HEK293 (cell line): ENCODE data around the gene PHF12.

Experiments
- BCL11B ChIP-seq: fragments of 450-650 bp; formaldehyde crosslinking; IDR thresholded peaks from 2 replicates; pipeline ENCODE4 v1.5.1; 2016; ENCODE audit warnings: low read depth, missing biosample characterization, missing genetic modification characterization
- GFI1B ChIP-seq: fragments of 450-650 bp; formaldehyde crosslinking; IDR thresholded peaks from 2 replicates; pipeline ENCODE4 v1.5.1; 2016; ENCODE audit warnings: missing biosample characterization, missing genetic modification characterization
- GLI4 ChIP-seq: fragments of 450-650 bp; formaldehyde crosslinking; IDR thresholded peaks from 2 replicates; pipeline ENCODE4 v1.5.1; 2016; ENCODE audit warnings: missing biosample characterization, missing genetic modification characterization
- GLIS2 ChIP-seq: fragments of 450-650 bp; formaldehyde crosslinking; IDR thresholded peaks from 2 replicates; pipeline ENCODE4 v1.5.1; 2016; ENCODE audit warnings: missing biosample characterization, missing genetic modification characterization
- KLF10 ChIP-seq: fragments of 450-650 bp; IDR thresholded peaks from 2 replicates; pipeline ENCODE4 v1.5.1; 2018; ENCODE audit warnings: missing biosample characterization, mild to moderate bottlenecking, missing genetic modification characterization
- KLF16 ChIP-seq: fragments of 450-650 bp; formaldehyde crosslinking; IDR thresholded peaks from 2 replicates; pipeline ENCODE4 v1.5.1; 2017; ENCODE audit warnings: missing biosample characterization, missing genetic modification characterization
- KLF8 ChIP-seq: fragments of 450-650 bp; formaldehyde crosslinking; IDR thresholded peaks from 2 replicates; pipeline ENCODE4 v1.5.1; 2016; ENCODE audit warnings: missing biosample characterization, missing genetic modification characterization
- KLF9 ChIP-seq: fragments of 450-650 bp; formaldehyde crosslinking; IDR thresholded peaks from 2 replicates; pipeline ENCODE4 v1.5.1; 2016; ENCODE audit warnings: missing biosample characterization, missing genetic modification characterization, low read depth
- SETDB1 ChIP-seq: IDR thresholded peaks from one replicate; pipeline ENCODE4 v1.6.1; 2017; ENCODE audit warnings: mild to moderate bottlenecking, low read length, moderate library complexity, mixed read lengths; ENCODE audit not compliant: insufficient read length
- ZBTB20 ChIP-seq: fragments of 450-650 bp; formaldehyde crosslinking; IDR thresholded peaks from 2 replicates; pipeline ENCODE4 v1.5.1; 2016; ENCODE audit warnings: missing biosample characterization, missing genetic modification characterization
- ZFP69B ChIP-seq: fragments of 450-650 bp; formaldehyde crosslinking; IDR thresholded peaks from 2 replicates; pipeline ENCODE4 v1.5.1; 2016; ENCODE audit warnings: missing biosample characterization, missing genetic modification characterization
- ZNF354C ChIP-seq: fragments of 450-650 bp; formaldehyde crosslinking; IDR thresholded peaks from 2 replicates; pipeline ENCODE4 v1.5.1; 2016; ENCODE audit warnings: missing biosample characterization, missing genetic modification characterization, low read depth, borderline replicate concordance
- ZNF366 ChIP-seq: fragments of 450-650 bp; formaldehyde crosslinking; conservative IDR thresholded peaks from 2 replicates; pipeline ENCODE4 v1.5.1; 2016; ENCODE audit warnings: missing biosample characterization, missing genetic modification characterization
- ZNF629 ChIP-seq: fragments of 450-650 bp; formaldehyde crosslinking; IDR thresholded peaks from 2 replicates; pipeline ENCODE4 v1.5.1; 2017; ENCODE audit warnings: missing biosample characterization, missing genetic modification characterization
- ZNF654 ChIP-seq: fragments of 450-650 bp; formaldehyde crosslinking; IDR thresholded peaks from 2 replicates; pipeline ENCODE4 v1.5.1; 2016; ENCODE audit warnings: low read depth, missing biosample characterization, missing genetic modification characterization
- ZNF660 ChIP-seq: fragments of 450-650 bp; IDR thresholded peaks from 2 replicates; pipeline ENCODE4 v1.5.1; 2018; ENCODE audit warnings: missing biosample characterization, mild to moderate bottlenecking, missing genetic modification characterization
- TF ChIP-seq, protein P1 (sequence below): fragments of 450-650 bp; formaldehyde crosslinking; IDR thresholded peaks from 2 replicates; pipeline ENCODE4 v1.5.1; 2016; ENCODE audit warnings: missing biosample characterization, missing genetic modification characterization
- TF ChIP-seq, protein P2 (sequence below): fragments of 450-650 bp; formaldehyde crosslinking; IDR thresholded peaks from 2 replicates; pipeline ENCODE4 v1.5.1; 2017; ENCODE audit warnings: missing biosample characterization, missing genetic modification characterization
- TF ChIP-seq, protein P3 (sequence below): fragments of 450-650 bp; formaldehyde crosslinking; IDR thresholded peaks from 2 replicates; pipeline ENCODE4 v1.5.1; 2016; ENCODE audit warnings: missing biosample characterization, missing genetic modification characterization
- TF ChIP-seq, protein P4 (sequence below): fragments of 450-650 bp; IDR thresholded peaks from 2 replicates; pipeline ENCODE4 v1.5.1; 2018; ENCODE audit warnings: missing biosample characterization, missing genetic modification characterization
- TF ChIP-seq, protein P5 (sequence below): fragments of 450-650 bp; formaldehyde crosslinking; IDR thresholded peaks from 2 replicates; pipeline ENCODE4 v1.5.1; 2016; ENCODE audit warnings: missing biosample characterization, missing genetic modification characterization
- TF ChIP-seq, protein P6 (sequence below): fragments of 450-650 bp; formaldehyde crosslinking; IDR thresholded peaks from 2 replicates; pipeline ENCODE4 v1.5.1; 2016; ENCODE audit warnings: missing biosample characterization, missing genetic modification characterization
- TF ChIP-seq, protein P7 (sequence below): fragments of 450-650 bp; formaldehyde crosslinking; IDR thresholded peaks from 2 replicates; pipeline ENCODE4 v1.5.1; 2016; ENCODE audit warnings: missing biosample characterization, missing genetic modification characterization

Gene PHF12

DNA sequence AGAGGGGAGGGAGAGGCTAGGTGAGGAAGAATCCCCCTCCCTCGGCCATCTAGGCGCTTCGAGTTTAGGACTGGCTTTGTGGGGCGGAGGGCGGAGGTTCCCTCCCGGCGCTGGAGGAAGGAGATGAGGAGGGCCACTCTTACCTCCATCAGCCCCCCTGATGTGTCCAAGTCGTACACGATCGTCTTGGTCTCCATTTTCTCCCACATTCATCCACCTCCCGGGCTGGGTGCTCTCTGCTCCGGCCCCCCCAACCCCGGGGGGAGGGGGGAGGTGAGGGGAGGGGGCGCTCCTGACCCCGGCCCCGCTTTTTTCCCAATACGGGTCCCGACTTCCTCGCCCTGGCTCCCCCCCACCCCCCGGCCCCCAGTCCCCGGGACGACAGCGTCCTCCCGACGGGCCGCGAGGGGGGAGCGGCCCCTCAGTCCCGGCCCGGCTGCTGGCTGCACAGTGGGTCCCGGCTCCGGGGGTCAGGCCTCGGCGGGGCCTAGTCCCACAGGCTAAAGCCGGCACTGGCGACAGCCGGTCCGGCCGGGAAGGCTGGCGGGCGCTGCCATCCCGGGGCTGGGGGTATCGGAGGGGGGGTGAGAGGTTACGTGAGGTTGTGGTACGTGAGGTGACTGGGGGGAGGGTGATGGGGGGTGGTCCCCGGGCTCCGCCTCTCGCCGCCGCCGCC is 428 bp downstream of the PHF12 start (continued):
- TF ChIP-seq, protein P1, sequence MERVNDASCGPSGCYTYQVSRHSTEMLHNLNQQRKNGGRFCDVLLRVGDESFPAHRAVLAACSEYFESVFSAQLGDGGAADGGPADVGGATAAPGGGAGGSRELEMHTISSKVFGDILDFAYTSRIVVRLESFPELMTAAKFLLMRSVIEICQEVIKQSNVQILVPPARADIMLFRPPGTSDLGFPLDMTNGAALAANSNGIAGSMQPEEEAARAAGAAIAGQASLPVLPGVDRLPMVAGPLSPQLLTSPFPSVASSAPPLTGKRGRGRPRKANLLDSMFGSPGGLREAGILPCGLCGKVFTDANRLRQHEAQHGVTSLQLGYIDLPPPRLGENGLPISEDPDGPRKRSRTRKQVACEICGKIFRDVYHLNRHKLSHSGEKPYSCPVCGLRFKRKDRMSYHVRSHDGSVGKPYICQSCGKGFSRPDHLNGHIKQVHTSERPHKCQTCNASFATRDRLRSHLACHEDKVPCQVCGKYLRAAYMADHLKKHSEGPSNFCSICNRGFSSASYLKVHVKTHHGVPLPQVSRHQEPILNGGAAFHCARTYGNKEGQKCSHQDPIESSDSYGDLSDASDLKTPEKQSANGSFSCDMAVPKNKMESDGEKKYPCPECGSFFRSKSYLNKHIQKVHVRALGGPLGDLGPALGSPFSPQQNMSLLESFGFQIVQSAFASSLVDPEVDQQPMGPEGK (tag by site-specific recombination): peak; percentile 71
- TF ChIP-seq, protein P2, sequence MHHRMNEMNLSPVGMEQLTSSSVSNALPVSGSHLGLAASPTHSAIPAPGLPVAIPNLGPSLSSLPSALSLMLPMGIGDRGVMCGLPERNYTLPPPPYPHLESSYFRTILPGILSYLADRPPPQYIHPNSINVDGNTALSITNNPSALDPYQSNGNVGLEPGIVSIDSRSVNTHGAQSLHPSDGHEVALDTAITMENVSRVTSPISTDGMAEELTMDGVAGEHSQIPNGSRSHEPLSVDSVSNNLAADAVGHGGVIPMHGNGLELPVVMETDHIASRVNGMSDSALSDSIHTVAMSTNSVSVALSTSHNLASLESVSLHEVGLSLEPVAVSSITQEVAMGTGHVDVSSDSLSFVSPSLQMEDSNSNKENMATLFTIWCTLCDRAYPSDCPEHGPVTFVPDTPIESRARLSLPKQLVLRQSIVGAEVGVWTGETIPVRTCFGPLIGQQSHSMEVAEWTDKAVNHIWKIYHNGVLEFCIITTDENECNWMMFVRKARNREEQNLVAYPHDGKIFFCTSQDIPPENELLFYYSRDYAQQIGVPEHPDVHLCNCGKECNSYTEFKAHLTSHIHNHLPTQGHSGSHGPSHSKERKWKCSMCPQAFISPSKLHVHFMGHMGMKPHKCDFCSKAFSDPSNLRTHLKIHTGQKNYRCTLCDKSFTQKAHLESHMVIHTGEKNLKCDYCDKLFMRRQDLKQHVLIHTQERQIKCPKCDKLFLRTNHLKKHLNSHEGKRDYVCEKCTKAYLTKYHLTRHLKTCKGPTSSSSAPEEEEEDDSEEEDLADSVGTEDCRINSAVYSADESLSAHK: peak; percentile 14; the same call in 1 of the 2 replicates
- TF ChIP-seq ZNF654 (no peak), ZNF366 (no peak), ZNF660 (tag by site-specific recombination) (0 out of 2 replicates have a peak, but pooled peaks have one; percentile 18), GLIS2 (tag by site-specific recombination) (peak; percentile 91), GLI4 (tag by site-specific recombination) (peak; percentile 27; the same call in 1 of the 2 replicates), KLF10 (tag by site-specific recombination) (0 out of 2 replicates have a peak, but pooled peaks have one; percentile 4), GFI1B (tag by site-specific recombination) (no peak), ZBTB20 (tag by site-specific recombination) (no peak; the same call in none of the 2 replicates), SETDB1 (no peak), ZFP69B (tag by site-specific recombination) (peak; percentile 86), ZNF629 (no peak), ZNF354C (tag by site-specific recombination) (no peak), KLF16 (tag by site-specific recombination) (0 out of 2 replicates have a peak, but pooled peaks have one; percentile 60), KLF9 (tag by site-specific recombination) (0 out of 2 replicates have a peak, but pooled peaks have one; percentile 34), BCL11B (tag by site-specific recombination) (peak; percentile 56; the same call in 1 of the 2 replicates), KLF8 (peak; percentile 18; the same call in 1 of the 2 replicates)
- TF ChIP-seq, protein P3, sequence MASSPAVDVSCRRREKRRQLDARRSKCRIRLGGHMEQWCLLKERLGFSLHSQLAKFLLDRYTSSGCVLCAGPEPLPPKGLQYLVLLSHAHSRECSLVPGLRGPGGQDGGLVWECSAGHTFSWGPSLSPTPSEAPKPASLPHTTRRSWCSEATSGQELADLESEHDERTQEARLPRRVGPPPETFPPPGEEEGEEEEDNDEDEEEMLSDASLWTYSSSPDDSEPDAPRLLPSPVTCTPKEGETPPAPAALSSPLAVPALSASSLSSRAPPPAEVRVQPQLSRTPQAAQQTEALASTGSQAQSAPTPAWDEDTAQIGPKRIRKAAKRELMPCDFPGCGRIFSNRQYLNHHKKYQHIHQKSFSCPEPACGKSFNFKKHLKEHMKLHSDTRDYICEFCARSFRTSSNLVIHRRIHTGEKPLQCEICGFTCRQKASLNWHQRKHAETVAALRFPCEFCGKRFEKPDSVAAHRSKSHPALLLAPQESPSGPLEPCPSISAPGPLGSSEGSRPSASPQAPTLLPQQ (tag by site-specific recombination): peak; percentile 71
- TF ChIP-seq, protein P4, sequence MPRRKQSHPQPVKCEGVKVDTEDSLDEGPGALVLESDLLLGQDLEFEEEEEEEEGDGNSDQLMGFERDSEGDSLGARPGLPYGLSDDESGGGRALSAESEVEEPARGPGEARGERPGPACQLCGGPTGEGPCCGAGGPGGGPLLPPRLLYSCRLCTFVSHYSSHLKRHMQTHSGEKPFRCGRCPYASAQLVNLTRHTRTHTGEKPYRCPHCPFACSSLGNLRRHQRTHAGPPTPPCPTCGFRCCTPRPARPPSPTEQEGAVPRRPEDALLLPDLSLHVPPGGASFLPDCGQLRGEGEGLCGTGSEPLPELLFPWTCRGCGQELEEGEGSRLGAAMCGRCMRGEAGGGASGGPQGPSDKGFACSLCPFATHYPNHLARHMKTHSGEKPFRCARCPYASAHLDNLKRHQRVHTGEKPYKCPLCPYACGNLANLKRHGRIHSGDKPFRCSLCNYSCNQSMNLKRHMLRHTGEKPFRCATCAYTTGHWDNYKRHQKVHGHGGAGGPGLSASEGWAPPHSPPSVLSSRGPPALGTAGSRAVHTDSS (tag by site-specific recombination): peak; percentile 92
- TF ChIP-seq, protein P5, sequence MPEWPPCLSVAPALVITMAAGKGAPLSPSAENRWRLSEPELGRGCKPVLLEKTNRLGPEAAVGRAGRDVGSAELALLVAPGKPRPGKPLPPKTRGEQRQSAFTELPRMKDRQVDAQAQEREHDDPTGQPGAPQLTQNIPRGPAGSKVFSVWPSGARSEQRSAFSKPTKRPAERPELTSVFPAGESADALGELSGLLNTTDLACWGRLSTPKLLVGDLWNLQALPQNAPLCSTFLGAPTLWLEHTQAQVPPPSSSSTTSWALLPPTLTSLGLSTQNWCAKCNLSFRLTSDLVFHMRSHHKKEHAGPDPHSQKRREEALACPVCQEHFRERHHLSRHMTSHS (tag by site-specific recombination): no peak
- TF ChIP-seq, protein P6, sequence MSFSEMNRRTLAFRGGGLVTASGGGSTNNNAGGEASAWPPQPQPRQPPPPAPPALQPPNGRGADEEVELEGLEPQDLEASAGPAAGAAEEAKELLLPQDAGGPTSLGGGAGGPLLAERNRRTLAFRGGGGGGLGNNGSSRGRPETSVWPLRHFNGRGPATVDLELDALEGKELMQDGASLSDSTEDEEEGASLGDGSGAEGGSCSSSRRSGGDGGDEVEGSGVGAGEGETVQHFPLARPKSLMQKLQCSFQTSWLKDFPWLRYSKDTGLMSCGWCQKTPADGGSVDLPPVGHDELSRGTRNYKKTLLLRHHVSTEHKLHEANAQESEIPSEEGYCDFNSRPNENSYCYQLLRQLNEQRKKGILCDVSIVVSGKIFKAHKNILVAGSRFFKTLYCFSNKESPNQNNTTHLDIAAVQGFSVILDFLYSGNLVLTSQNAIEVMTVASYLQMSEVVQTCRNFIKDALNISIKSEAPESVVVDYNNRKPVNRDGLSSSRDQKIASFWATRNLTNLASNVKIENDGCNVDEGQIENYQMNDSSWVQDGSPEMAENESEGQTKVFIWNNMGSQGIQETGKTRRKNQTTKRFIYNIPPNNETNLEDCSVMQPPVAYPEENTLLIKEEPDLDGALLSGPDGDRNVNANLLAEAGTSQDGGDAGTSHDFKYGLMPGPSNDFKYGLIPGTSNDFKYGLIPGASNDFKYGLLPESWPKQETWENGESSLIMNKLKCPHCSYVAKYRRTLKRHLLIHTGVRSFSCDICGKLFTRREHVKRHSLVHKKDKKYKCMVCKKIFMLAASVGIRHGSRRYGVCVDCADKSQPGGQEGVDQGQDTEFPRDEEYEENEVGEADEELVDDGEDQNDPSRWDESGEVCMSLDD: peak; percentile 66; the same call in 1 of the 2 replicates
- TF ChIP-seq, protein P7, sequence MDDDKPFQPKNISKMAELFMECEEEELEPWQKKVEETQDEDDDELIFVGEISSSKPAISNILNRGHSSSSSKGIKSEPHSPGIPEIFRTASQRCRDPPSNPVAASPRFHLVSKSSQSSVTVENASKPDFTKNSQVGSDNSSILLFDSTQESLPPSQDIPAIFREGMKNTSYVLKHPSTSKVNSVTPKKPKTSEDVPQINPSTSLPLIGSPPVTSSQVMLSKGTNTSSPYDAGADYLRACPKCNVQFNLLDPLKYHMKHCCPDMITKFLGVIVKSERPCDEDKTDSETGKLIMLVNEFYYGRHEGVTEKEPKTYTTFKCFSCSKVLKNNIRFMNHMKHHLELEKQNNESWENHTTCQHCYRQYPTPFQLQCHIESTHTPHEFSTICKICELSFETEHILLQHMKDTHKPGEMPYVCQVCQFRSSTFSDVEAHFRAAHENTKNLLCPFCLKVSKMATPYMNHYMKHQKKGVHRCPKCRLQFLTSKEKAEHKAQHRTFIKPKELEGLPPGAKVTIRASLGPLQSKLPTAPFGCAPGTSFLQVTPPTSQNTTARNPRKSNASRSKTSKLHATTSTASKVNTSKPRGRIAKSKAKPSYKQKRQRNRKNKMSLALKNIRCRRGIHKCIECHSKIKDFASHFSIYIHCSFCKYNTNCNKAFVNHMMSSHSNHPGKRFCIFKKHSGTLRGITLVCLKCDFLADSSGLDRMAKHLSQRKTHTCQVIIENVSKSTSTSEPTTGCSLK: no peak
